ENCODE measurements around the gene PKHD1. TPM values are rescaled to one million over a fixed set of nuclear protein-coding genes. Genes with fewer than 3 reads are reported as not detected.

Gene PKHD1
- total RNA-seq, 1 donor from 2014 or later: 0.16 TPM

DNA sequence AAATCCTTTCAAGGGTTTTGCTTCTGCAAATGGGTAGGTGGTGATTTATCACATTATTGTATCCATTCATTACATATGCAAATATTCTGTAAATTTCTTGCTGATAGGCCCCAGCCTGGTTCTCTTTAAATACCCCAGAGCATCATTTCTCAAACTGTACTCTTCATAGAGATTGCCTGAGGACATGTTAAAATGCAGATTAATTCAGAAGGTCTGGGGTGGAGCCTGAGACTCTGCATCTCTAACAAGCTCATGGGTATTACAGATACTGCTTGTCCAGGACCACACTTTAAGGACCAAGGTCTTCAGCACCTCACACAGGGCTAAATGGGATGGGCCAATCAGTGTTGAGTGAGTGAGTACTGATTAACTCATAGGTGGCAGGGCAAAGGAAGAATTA lies 46.3 kb downstream of the PKHD1 start:
- Mint-ChIP-seq H3K27me3 (ENCODE audit: low read depth) (no peaks in the 10 kb centered on the region), H3K36me3 (ENCODE audit: low read depth) (no peaks in the 10 kb centered on the region), H3K27ac (ENCODE audit: unreplicated experiment) (no peak overlapping the region), H3K4me1 (no peaks in the 10 kb centered on the region), H3K4me3 (no peak overlapping the region), H3K9me3 (no peaks in the 10 kb centered on the region)
- no peak for DNase-seq (ENCODE audit: low read depth, low spot score)
- TF ChIP-seq, protein P1, sequence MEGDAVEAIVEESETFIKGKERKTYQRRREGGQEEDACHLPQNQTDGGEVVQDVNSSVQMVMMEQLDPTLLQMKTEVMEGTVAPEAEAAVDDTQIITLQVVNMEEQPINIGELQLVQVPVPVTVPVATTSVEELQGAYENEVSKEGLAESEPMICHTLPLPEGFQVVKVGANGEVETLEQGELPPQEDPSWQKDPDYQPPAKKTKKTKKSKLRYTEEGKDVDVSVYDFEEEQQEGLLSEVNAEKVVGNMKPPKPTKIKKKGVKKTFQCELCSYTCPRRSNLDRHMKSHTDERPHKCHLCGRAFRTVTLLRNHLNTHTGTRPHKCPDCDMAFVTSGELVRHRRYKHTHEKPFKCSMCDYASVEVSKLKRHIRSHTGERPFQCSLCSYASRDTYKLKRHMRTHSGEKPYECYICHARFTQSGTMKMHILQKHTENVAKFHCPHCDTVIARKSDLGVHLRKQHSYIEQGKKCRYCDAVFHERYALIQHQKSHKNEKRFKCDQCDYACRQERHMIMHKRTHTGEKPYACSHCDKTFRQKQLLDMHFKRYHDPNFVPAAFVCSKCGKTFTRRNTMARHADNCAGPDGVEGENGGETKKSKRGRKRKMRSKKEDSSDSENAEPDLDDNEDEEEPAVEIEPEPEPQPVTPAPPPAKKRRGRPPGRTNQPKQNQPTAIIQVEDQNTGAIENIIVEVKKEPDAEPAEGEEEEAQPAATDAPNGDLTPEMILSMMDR (conservative IDR thresholded peaks at IDR 0.05): no peak

DNA sequence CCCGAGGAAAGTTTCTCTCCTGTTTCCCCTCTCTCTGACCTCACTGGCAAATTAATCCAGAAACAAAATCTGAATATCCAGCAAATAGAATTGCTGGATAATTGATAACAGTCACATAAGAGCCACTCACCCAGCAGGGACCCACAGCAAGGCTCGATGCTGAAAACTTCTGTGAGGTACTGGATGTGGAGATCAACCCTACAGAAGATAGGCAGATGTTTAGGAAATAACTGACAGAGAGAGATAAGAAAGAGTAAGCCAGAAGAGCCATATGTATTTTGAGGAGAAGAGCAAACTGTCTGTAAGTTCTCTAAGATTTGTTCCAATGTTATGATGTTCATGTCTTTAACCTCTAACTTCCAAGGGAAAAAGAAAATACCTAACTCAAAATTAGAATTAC lies 59.7 kb downstream of the PKHD1 start:
- H3K27me3 Mint-ChIP-seq (ENCODE audit: low read depth): no peaks in the 10 kb centered on the region
- peaks cover 3% of the 10 kb centered on the region for H3K9me3 Mint-ChIP-seq
- no peaks in the 10 kb centered on the region for H3K36me3 Mint-ChIP-seq (ENCODE audit: low read depth)
- no peaks in the 10 kb centered on the region for H3K4me1 Mint-ChIP-seq
- TF ChIP-seq, protein P1 (conservative IDR thresholded peaks at IDR 0.05): no peak
- H3K27ac Mint-ChIP-seq (ENCODE audit: unreplicated experiment): peak overlapping the region; percentile 46
- no peak for DNase-seq (ENCODE audit: low read depth, low spot score)
- H3K4me3 Mint-ChIP-seq: no peak overlapping the region

DNA sequence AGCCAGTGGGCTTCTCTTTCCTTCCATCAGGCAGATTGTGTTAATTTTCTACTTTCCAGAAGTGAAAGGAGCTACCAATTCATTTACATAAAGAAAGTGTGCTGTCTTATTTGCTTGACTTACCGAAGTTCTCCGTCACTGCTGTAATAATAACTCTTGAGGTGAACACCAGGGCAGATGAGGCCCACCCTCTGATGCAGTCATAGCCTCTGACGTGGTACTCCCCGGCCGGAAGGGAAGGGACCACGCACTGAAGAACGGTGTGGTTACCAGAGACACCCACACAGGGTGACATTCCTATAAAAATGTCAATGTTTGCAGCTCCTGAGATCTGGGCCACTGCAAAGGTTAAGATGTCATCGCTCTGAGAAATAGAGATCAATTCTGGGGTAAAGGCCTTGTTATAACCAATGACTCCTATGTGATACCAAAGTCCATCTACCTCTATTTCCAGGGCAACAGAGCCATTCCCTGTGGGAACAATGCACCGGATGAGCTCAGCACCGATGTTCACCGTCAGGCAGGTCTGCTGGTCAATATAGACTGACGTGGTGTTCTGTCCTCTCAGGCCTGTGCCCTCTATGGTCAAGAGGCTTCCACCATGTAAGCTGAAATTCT lies 62.9 kb downstream of the PKHD1 start:
- Mint-ChIP-seq H3K9me3 (no peaks in the 10 kb centered on the region), H3K4me1 (peaks cover 9% of the 10 kb centered on the region), H3K36me3 (ENCODE audit: low read depth) (no peaks in the 10 kb centered on the region), H3K27ac (ENCODE audit: unreplicated experiment) (no peak overlapping the region), H3K4me3 (no peak overlapping the region), H3K27me3 (ENCODE audit: low read depth) (no peaks in the 10 kb centered on the region)
- DNase-seq (ENCODE audit: low read depth, low spot score): no peak
- TF ChIP-seq, protein P1 (conservative IDR thresholded peaks at IDR 0.05): no peak

DNA sequence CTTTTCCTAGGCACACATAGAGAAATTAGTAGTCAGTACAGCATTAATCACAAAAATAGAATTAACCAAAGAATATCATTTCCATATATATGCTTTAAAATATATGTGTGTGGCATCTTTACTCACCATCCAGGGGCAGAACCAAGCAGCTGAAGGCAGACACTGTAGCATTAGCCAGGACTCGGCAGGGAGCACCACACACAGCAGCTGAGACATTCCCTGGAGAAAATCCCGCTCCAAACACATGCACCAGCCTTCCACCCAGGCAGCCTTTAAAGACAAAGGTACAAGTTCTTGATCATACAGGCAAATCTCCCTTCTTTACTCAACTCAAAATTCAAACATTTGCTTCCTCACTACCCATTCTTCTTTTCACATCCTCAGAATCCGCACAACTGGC lies 64.7 kb downstream of the PKHD1 start:
- no peaks in the 10 kb centered on the region for H3K9me3 Mint-ChIP-seq
- TF ChIP-seq, protein P1 (conservative IDR thresholded peaks at IDR 0.05): no peak

DNA sequence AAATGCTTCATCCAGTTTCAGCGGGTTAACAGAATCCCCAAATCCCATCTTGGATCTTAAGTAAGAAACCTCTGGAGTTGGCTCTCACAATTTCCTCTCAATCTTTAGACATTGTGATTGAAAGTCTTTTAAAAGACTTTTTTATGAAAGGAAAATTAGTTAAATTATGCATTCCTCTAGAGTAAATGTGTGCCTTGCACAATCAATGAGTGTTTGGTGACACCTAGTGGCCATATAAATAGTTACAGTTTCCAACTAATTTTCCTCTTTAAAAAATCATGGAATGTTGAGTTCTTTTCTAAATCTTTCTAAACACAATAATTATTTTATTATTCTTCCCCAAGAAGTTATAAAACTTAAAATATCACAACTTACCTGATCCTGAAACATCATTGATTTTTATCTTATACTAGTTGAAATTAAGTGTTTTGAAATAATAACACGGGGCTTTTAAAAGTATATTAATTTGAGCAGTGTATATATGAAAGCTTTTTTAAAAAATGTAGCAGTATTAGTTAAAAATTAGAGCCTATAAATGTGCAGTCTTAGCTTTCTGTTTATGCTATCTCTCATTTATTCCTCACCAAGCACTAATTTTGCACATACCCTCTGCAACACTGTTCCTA lies 66.4 kb downstream of the PKHD1 start:
- no peaks in the 10 kb centered on the region for H3K27me3 Mint-ChIP-seq (ENCODE audit: low read depth)
- H3K9me3 Mint-ChIP-seq: no peaks in the 10 kb centered on the region
- no peak overlapping the region for H3K27ac Mint-ChIP-seq (ENCODE audit: unreplicated experiment)
- no peak for DNase-seq (ENCODE audit: low read depth, low spot score)
- H3K4me1 Mint-ChIP-seq: peaks cover 9% of the 10 kb centered on the region
- TF ChIP-seq, protein P1 (conservative IDR thresholded peaks at IDR 0.05): peak; percentile 96
- no peaks in the 10 kb centered on the region for H3K36me3 Mint-ChIP-seq (ENCODE audit: low read depth)
- H3K4me3 Mint-ChIP-seq: no peak overlapping the region

More for the DNA sequence above, 64.7 kb downstream of the PKHD1 start:
- Mint-ChIP-seq H3K4me3 (no peak overlapping the region), H3K4me1 (peaks cover 9% of the 10 kb centered on the region), H3K36me3 (ENCODE audit: low read depth) (no peaks in the 10 kb centered on the region), H3K27me3 (ENCODE audit: low read depth) (no peaks in the 10 kb centered on the region), H3K27ac (ENCODE audit: unreplicated experiment) (no peak overlapping the region)
- no peak for DNase-seq (ENCODE audit: low read depth, low spot score)

Data from neural crest cell (in vitro differentiated cells).